Neuronal stem cell (in vitro differentiated cells): ENCODE results near the gene EPC2.
"Not testable (repeated sequence)": the region's sequence is repeated elsewhere in the genome, so short reads cannot be mapped to it uniquely, and the experiment has no call there.

Source experiments
- DNase-seq: peaks from one replicate; pipeline ENCODE4 v3.0.0-alpha.2; 2013; ENCODE audit warnings: low spot score
- H2AFZ ChIP-seq: one replicate; pipeline ENCODE4 v1.6.1; 2013; ENCODE audit warnings: mild to moderate bottlenecking, low read length, inconsistent platforms
- H2AK5ac ChIP-seq: 2 replicates; pipeline ENCODE4 v1.6.1; 2013; ENCODE audit warnings: low read depth, mild to moderate bottlenecking, inconsistent platforms, low read length, moderate library complexity, mixed read lengths
- H2BK120ac ChIP-seq: 2 replicates; pipeline ENCODE4 v1.6.1; 2013; ENCODE audit warnings: low read depth, mild to moderate bottlenecking, inconsistent platforms, low read length, moderate library complexity, mixed read lengths
- H2BK12ac ChIP-seq: one replicate; pipeline ENCODE4 v1.6.1; 2013; ENCODE audit warnings: low read length, inconsistent platforms
- H2BK15ac ChIP-seq: 2 replicates; pipeline ENCODE4 v1.6.1; 2013; ENCODE audit warnings: mild to moderate bottlenecking, low read length, inconsistent platforms, mixed read lengths
- H2BK5ac ChIP-seq: one replicate; pipeline ENCODE4 v1.6.1; 2013; ENCODE audit warnings: inconsistent platforms, mild to moderate bottlenecking, low read length, moderate library complexity
- H3K14ac ChIP-seq: one replicate; pipeline ENCODE4 v1.6.1; 2013; ENCODE audit warnings: low read length, inconsistent platforms
- H3K18ac ChIP-seq: 2 replicates; pipeline ENCODE4 v1.6.1; 2013; ENCODE audit warnings: low read length, inconsistent platforms
- H3K23ac ChIP-seq: 2 replicates; pipeline ENCODE4 v1.6.1; 2013; ENCODE audit warnings: low read depth, mild to moderate bottlenecking, mixed read lengths, low read length, inconsistent platforms; ENCODE audit not compliant: poor library complexity
- H3K27ac ChIP-seq: replicated peaks from 3 replicates; pipeline ENCODE4 v1.5.1; 2013; ENCODE audit warnings: low read length, inconsistent platforms
- H3K27me3 ChIP-seq, 3 experiments: 2 replicates each; pipeline ENCODE4 v1.6.1; 2013; ENCODE audit warnings: low read length in 3 of 3, mild to moderate bottlenecking in 2 of 3, inconsistent platforms in 1 of 3, low read depth in 1 of 3, mixed read lengths in 1 of 3, moderate library complexity in 1 of 3; ENCODE audit not compliant: control insufficient read depth in 3 of 3, insufficient read depth in 3 of 3
- H3K36me3 ChIP-seq, 2 donors: replicated peaks in 1 of 2; 2 replicates each; pipeline ENCODE4 v1.6.1; 2013; ENCODE audit warnings: low read length in 2 of 2; ENCODE audit not compliant: control insufficient read depth in 2 of 2, insufficient read depth in 2 of 2
- H3K4ac ChIP-seq: 2 replicates; pipeline ENCODE4 v1.6.1; 2013; ENCODE audit warnings: inconsistent platforms, mild to moderate bottlenecking, low read length, moderate library complexity
- H3K4me1 ChIP-seq, 2 donors: 1 replicate in 1 of 2; 2 replicates in 1 of 2; pipeline ENCODE4 v1.6.1; 2013; ENCODE audit warnings: low read length in 2 of 2, low read depth in 1 of 2; ENCODE audit not compliant: control insufficient read depth in 2 of 2, insufficient read depth in 1 of 2
- H3K4me2 ChIP-seq: one replicate; pipeline ENCODE4 v1.6.1; 2013; ENCODE audit warnings: mild to moderate bottlenecking, low read length, inconsistent platforms; ENCODE audit not compliant: insufficient read depth, poor library complexity, severe bottlenecking
- H3K4me3 ChIP-seq, 2 donors: 2 replicates each; pipeline ENCODE4 v1.5.1; 2013; ENCODE audit warnings: low read length in 2 of 2, mild to moderate bottlenecking in 2 of 2, inconsistent platforms in 1 of 2, moderate library complexity in 1 of 2
- H3K79me1 ChIP-seq: one replicate; pipeline ENCODE4 v1.6.1; 2013; ENCODE audit warnings: low read depth, mild to moderate bottlenecking, inconsistent platforms, low read length, moderate library complexity
- H3K9ac ChIP-seq: one replicate; pipeline ENCODE4 v1.6.1; 2013; ENCODE audit warnings: mild to moderate bottlenecking, low read depth, low read length, inconsistent platforms; ENCODE audit not compliant: poor library complexity
- H3K9me3 ChIP-seq, 2 donors: replicated peaks in 1 of 2; 2 replicates each; pipeline versions ENCODE3 to v1.6.1; 2013; ENCODE audit warnings: low read length in 2 of 2, mild to moderate bottlenecking in 2 of 2, inconsistent platforms in 1 of 2, low read depth in 1 of 2, mixed read lengths in 1 of 2, moderate library complexity in 1 of 2; ENCODE audit not compliant: control insufficient read depth in 2 of 2, insufficient read depth in 1 of 2
- H4K8ac ChIP-seq: one replicate; pipeline ENCODE4 v1.6.1; 2013; ENCODE audit warnings: low read depth, mild to moderate bottlenecking, inconsistent platforms, low read length, moderate library complexity
- H4K91ac ChIP-seq: one replicate; pipeline ENCODE4 v1.6.1; 2013; ENCODE audit warnings: low read length, low read depth, mild to moderate bottlenecking, inconsistent platforms; ENCODE audit not compliant: poor library complexity
- WGBS, 2 donors: extraction: QIAGEN DNeasy Blood & Tissue Kit; methylation state at CpG; one replicate each; pipeline ENCODE4 v1.1.7; 2013; ENCODE audit warnings: missing lambda C conversion rate in 2 of 2, mixed read lengths in 1 of 2; ENCODE audit not compliant: insufficient read length in 2 of 2, insufficient replicate concordance in 1 of 2; ENCODE audit errors: extremely low coverage in 2 of 2; 5-methylcytosine and 5-hydroxymethylcytosine counted together

EPC2 gene

DNA sequence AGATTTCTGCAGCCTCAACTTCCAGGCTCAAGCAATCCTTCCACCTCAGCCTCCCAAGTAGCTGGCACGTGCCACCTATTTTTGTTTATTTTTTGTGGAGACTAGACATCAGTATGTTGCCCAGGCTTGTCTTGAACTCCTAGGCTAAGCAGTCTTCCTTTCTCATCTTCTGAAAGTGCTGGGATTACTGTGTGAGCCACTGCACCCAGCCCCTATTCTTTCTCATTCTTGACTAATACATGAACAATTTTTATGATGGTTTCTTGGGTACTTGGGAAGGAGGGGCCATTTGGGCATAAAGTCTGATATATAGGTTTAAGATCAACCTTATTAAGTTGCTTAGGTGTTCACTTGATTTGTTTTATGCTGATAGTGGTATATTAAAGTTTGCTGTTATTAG lies 26.2 kb downstream of the EPC2 start:
- no peak overlapping the region for H2BK12ac ChIP-seq
- no peak overlapping the region for H4K8ac ChIP-seq
- no peak overlapping the region for H3K14ac ChIP-seq
- H3K9me3 ChIP-seq, result peaks cover 0 to 18% of the 10 kb centered on the region in 2 donors
- no peak for DNase-seq
- H3K36me3 ChIP-seq, result no peaks in the 10 kb centered on the region
- WGBS, 2 donors, result no CpG with 5 or more reads among the region's 1 CpG
- H3K27ac ChIP-seq, result peak overlapping the region; percentile 15
- no peak overlapping the region for H4K91ac ChIP-seq
- no peaks in the 10 kb centered on the region for H3K27me3 ChIP-seq
- H3K4me1 ChIP-seq, result peaks cover 8 to 9% of the 10 kb centered on the region in 2 donors
- H2BK15ac ChIP-seq, result no peak overlapping the region
- no peak overlapping the region for H3K4ac ChIP-seq
- no peak overlapping the region for H3K4me2 ChIP-seq
- H2AFZ ChIP-seq, result no peak overlapping the region
- no peak overlapping the region for H2BK120ac ChIP-seq
- peaks cover 6% of the 10 kb centered on the region for H3K79me1 ChIP-seq
- no peak overlapping the region for H3K4me3 ChIP-seq
- H2BK5ac ChIP-seq, result no peak overlapping the region
- H2AK5ac ChIP-seq, result no peak overlapping the region
- no peak overlapping the region for H3K9ac ChIP-seq
- H3K23ac ChIP-seq, result no peak overlapping the region
- no peak overlapping the region for H3K18ac ChIP-seq

- Histone ChIP-seq H2BK5ac (no peak overlapping the region), H3K36me3 (no peaks in the 10 kb centered on the region), H3K4me1 (peaks cover 0 to 6% of the 10 kb centered on the region in 2 donors), H3K27me3 (no peaks in the 10 kb centered on the region), H3K23ac (no peak overlapping the region), H4K8ac (no peak overlapping the region), H3K27ac (no peak overlapping the region), H2BK15ac (no peak overlapping the region), H3K18ac (no peak overlapping the region), H3K9me3 (peaks cover 0 to 17% of the 10 kb centered on the region in 2 donors), H2AFZ (no peak overlapping the region), H2BK120ac (no peak overlapping the region), H3K4me3 (no peak overlapping the region), H3K14ac (no peak overlapping the region), H3K79me1 (peaks cover 11% of the 10 kb centered on the region), H3K9ac (no peak overlapping the region), H4K91ac (no peak overlapping the region), H3K4me2 (no peak overlapping the region), H2AK5ac (no peak overlapping the region), H3K4ac (no peak overlapping the region), H2BK12ac (no peak overlapping the region)
- peak; percentile 15 for DNase-seq
- WGBS, 2 donors, result no CpG with 5 or more reads among the region's 2 CpGs
Measured at GRCh38 chr2:148674063-148675020, 29.8 kb downstream of the EPC2 start.

- Histone ChIP-seq H3K4ac (no peak overlapping the region), H2BK5ac (no peak overlapping the region), H2BK120ac (no peak overlapping the region), H2AFZ (no peak overlapping the region), H4K91ac (no peak overlapping the region), H3K18ac (no peak overlapping the region), H3K23ac (no peak overlapping the region), H4K8ac (no peak overlapping the region), H3K9ac (no peak overlapping the region), H3K4me1 (peaks cover 0 to 5% of the 10 kb centered on the region in 2 donors), H3K27me3 (no peaks in the 10 kb centered on the region), H3K79me1 (peaks cover 10% of the 10 kb centered on the region), H3K9me3 (peaks cover 0 to 17% of the 10 kb centered on the region in 2 donors), H2BK15ac (no peak overlapping the region), H3K27ac (no peak overlapping the region), H2BK12ac (no peak overlapping the region), H3K4me2 (no peak overlapping the region), H3K36me3 (no peaks in the 10 kb centered on the region), H3K4me3 (no peak overlapping the region), H2AK5ac (no peak overlapping the region), H3K14ac (no peak overlapping the region)
- DNase-seq, result no peak
- WGBS, 2 donors, result no CpG with 5 or more reads among the region's 4 CpGs
Measured at GRCh38 chr2:148675708-148676107, 31.2 kb downstream of the EPC2 start.

DNA sequence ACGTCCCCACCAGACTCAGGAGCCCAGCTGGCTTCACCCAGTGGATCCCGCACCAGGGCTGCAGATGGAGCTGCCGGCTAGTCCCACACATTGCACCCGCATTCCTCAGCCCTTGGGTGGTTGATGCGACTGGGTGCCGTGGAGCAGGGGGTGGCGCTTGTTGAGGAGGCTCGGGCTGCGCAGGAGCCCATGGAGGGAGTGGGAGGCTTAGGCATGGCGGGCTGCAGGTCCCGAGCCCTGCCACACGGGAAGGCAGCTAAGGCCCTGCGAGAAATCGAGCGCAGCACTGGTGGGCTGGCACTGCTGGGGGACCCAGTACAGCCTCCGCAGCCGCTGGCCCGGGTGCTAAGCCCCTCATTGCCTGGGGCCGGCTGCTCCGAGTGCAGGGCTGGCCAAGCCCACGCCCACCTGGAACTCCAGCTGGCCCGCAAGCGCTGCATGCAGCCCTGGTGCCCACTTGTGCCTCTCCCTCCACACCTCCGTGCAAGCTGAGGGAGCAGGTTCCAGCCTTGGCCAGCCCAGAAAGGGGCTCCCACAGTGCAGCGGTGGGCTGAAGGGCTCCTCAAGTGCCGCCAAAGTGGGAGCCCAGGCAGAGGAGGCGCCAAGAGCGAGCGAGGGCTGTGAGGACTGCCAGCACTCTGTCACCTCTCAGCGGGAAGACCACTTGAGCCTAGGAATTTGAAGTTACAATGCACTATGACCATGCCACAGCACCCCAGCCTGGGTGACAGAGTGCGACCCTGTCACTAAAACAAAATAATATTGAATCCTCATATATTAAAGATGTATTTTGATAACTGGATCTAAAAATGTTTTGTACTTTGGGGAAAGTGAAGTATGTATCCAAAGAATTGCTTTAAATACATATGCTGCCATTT lies 34.0 kb downstream of the EPC2 start:
- not testable (repeated sequence) for H2AFZ ChIP-seq, DNase-seq, H3K27ac ChIP-seq, H3K4me3 ChIP-seq, H3K27me3 ChIP-seq, H3K4me2 ChIP-seq, H3K4ac ChIP-seq, H2BK120ac ChIP-seq, H2AK5ac ChIP-seq, H3K18ac ChIP-seq, H3K23ac ChIP-seq, H4K91ac ChIP-seq, H2BK5ac ChIP-seq, H3K36me3 ChIP-seq, H2BK15ac ChIP-seq, H3K9ac ChIP-seq, H3K9me3 ChIP-seq, H3K4me1 ChIP-seq, H2BK12ac ChIP-seq, H3K14ac ChIP-seq, H4K8ac ChIP-seq
- H3K79me1 ChIP-seq, result peaks cover 11% of the 10 kb centered on the region
- WGBS, 2 donors, result no CpG with 5 or more reads among the region's 31 CpGs
